ENCODE results near the gene SORCS1. TPM values are rescaled to one million over a fixed set of nuclear protein-coding genes. Genes with fewer than 3 reads are reported as not detected.

The SORCS1 gene
- total and polyA plus RNA-seq, 2 experiments from 2014 or later, result 2.9 to 8.9 TPM

DNA sequence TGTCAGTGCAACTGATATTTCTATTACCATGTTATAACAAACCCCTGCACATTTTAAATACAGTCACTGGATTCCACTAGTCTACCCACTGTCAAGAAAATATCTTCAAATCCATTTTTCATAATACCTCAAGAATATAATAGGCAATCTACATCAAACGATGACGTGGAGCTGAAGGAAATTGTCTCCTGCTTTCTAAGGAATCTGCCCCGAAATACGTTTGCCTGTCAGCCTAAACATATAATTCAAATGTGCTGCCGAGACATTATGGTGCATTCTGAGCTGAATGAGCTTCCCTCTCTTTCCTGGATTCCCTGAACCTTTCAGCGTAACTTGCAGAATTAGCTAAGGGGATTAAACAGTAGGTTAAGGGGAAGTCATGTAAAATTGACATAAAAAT, 306.8 kb downstream of the SORCS1 start:
- H3K4me1 ChIP-seq (ENCODE audit: insufficient read depth), result no peaks in the 10 kb centered on the region
- no peak for DNase-seq (ENCODE audit: low spot score)
- no peaks in the 10 kb centered on the region for H3K27me3 ChIP-seq (ENCODE audit: insufficient read depth)
- H3K4me3 Mint-ChIP-seq, result no peak overlapping the region
- no peaks in the 10 kb centered on the region for H4K20me1 ChIP-seq (replicated peaks; ENCODE audit: insufficient read depth)
- no peak overlapping the region for H3K27ac Mint-ChIP-seq
- H3K9me3 Mint-ChIP-seq, result peaks cover 12% of the 10 kb centered on the region
- no peak overlapping the region for H3K4me2 ChIP-seq
- H3K27ac ChIP-seq (ENCODE audit: low read depth), result no peak overlapping the region
- H3K27me3 Mint-ChIP-seq (ENCODE audit: insufficient read depth, low read depth, poor library complexity), result no peaks in the 10 kb centered on the region
- no peak overlapping the region for H3K4me3 ChIP-seq
- ATAC-seq, result no peak
- H3K4me1 Mint-ChIP-seq, result peaks cover 12% of the 10 kb centered on the region
- H3K36me3 Mint-ChIP-seq (ENCODE audit: low read depth), result peaks cover 2% of the 10 kb centered on the region; the same call in 1 of the 3 replicates
- no peaks in the 10 kb centered on the region for H3K79me2 ChIP-seq (replicated peaks; ENCODE audit: insufficient read depth)
- TF ChIP-seq, protein P1, sequence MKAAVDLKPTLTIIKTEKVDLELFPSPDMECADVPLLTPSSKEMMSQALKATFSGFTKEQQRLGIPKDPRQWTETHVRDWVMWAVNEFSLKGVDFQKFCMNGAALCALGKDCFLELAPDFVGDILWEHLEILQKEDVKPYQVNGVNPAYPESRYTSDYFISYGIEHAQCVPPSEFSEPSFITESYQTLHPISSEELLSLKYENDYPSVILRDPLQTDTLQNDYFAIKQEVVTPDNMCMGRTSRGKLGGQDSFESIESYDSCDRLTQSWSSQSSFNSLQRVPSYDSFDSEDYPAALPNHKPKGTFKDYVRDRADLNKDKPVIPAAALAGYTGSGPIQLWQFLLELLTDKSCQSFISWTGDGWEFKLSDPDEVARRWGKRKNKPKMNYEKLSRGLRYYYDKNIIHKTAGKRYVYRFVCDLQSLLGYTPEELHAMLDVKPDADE (IDR thresholded peaks at IDR 0.05), result no peak
- TF ChIP-seq, protein P2, sequence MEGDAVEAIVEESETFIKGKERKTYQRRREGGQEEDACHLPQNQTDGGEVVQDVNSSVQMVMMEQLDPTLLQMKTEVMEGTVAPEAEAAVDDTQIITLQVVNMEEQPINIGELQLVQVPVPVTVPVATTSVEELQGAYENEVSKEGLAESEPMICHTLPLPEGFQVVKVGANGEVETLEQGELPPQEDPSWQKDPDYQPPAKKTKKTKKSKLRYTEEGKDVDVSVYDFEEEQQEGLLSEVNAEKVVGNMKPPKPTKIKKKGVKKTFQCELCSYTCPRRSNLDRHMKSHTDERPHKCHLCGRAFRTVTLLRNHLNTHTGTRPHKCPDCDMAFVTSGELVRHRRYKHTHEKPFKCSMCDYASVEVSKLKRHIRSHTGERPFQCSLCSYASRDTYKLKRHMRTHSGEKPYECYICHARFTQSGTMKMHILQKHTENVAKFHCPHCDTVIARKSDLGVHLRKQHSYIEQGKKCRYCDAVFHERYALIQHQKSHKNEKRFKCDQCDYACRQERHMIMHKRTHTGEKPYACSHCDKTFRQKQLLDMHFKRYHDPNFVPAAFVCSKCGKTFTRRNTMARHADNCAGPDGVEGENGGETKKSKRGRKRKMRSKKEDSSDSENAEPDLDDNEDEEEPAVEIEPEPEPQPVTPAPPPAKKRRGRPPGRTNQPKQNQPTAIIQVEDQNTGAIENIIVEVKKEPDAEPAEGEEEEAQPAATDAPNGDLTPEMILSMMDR (conservative IDR thresholded peaks at IDR 0.05; ENCODE audit: low read depth in 2 of 2), result no peak
- TF ChIP-seq CREB1 (CRISPR knock-in tag; IDR thresholded peaks at IDR 0.05; ENCODE audit: low read depth), result no peak
- no peak overlapping the region for H2AFZ ChIP-seq
- H3K9me2 ChIP-seq (ENCODE audit: insufficient read depth), result no peaks in the 10 kb centered on the region
- no peaks in the 10 kb centered on the region for H3F3A ChIP-seq (replicated peaks; ENCODE audit: low read depth)
- H3K36me3 ChIP-seq (ENCODE audit: insufficient read depth), result no peaks in the 10 kb centered on the region

GRCh38 chr10:106857213-106857612, 307.3 kb downstream of the SORCS1 start:
- Histone ChIP-seq H3K4me1 (ENCODE audit: insufficient read depth) (no peaks in the 10 kb centered on the region), H3K36me3 (ENCODE audit: insufficient read depth) (no peaks in the 10 kb centered on the region), H4K20me1 (replicated peaks; ENCODE audit: insufficient read depth) (no peaks in the 10 kb centered on the region), H3K79me2 (replicated peaks; ENCODE audit: insufficient read depth) (no peaks in the 10 kb centered on the region), H3K27ac (ENCODE audit: low read depth) (no peak overlapping the region), H3K4me3 (no peak overlapping the region), H3K27me3 (ENCODE audit: insufficient read depth) (no peaks in the 10 kb centered on the region), H3K9me2 (ENCODE audit: insufficient read depth) (no peaks in the 10 kb centered on the region), H2AFZ (no peak overlapping the region), H3F3A (replicated peaks; ENCODE audit: low read depth) (no peaks in the 10 kb centered on the region), H3K4me2 (no peak overlapping the region)
- H3K4me3 Mint-ChIP-seq, result no peak overlapping the region
- H3K9me3 Mint-ChIP-seq, result peaks cover 12% of the 10 kb centered on the region
- peaks cover 2% of the 10 kb centered on the region; the same call in 1 of the 3 replicates for H3K36me3 Mint-ChIP-seq (ENCODE audit: low read depth)
- peaks cover 12% of the 10 kb centered on the region for H3K4me1 Mint-ChIP-seq
- no peak for ATAC-seq
- no peak overlapping the region for H3K27ac Mint-ChIP-seq
- DNase-seq (ENCODE audit: low spot score), result no peak
- TF ChIP-seq ZNF331 (CRISPR knock-in tag; IDR thresholded peaks at IDR 0.05; ENCODE audit: low read depth), result no peak
- no peak for TF ChIP-seq EZH2 (IDR thresholded peaks at IDR 0.05; ENCODE audit: low read depth, unreplicated experiment)
- TF ChIP-seq, protein P1 (IDR thresholded peaks at IDR 0.05), result no peak
- TF ChIP-seq CREB1 (CRISPR knock-in tag; IDR thresholded peaks at IDR 0.05; ENCODE audit: low read depth), result no peak
- TF ChIP-seq STAT1 (IDR thresholded peaks at IDR 0.05; ENCODE audit: unreplicated experiment), result no peak
- TF ChIP-seq NANOG (IDR thresholded peaks at IDR 0.05; ENCODE audit: borderline replicate concordance), result no peak
- no peak for TF ChIP-seq REST (IDR thresholded peaks at IDR 0.05; ENCODE audit: unreplicated experiment)
- H3K27me3 Mint-ChIP-seq (ENCODE audit: insufficient read depth, low read depth, poor library complexity), result no peaks in the 10 kb centered on the region

Measured in GM23338 (cell line).